Ascending aorta (tissue), 2 donors: ENCODE measurements around the gene C3orf80. TPM values are rescaled to one million over a fixed set of nuclear protein-coding genes. Genes with fewer than 3 reads are reported as not detected.
A peak's percentile ranks its signal among the peaks of the same experiment; 100 is the strongest.

ENCODE experiments used
- DNase-seq, 2 donors: peaks; one replicate each; pipeline ENCODE4 v3.0.0-alpha.2; 2019; ENCODE audit warnings: low spot score in 2 of 2
- H3K27ac ChIP-seq, 2 donors: fragments of 200-600 bp; sonication (generic); one replicate each; pipeline ENCODE4 v1.5.1; 2016 to 2017; ENCODE audit warnings: mild to moderate bottlenecking in 1 of 2
- H3K27me3 ChIP-seq: fragments of 200-600 bp; sonication (generic); one replicate; pipeline ENCODE4 v1.5.1; 2017
- H3K36me3 ChIP-seq, 2 donors: fragments of 200-600 bp; sonication (generic); one replicate each; pipeline ENCODE4 v1.5.1; 2016
- H3K4me1 ChIP-seq, 2 donors: fragments of 200-600 bp; sonication (generic); one replicate each; pipeline ENCODE4 v1.5.1; 2016 to 2017; ENCODE audit warnings: mild to moderate bottlenecking in 1 of 2
- H3K4me3 ChIP-seq, 2 donors: fragments of 200-600 bp; sonication (generic); one replicate each; pipeline ENCODE4 v1.5.1; 2016 to 2017; ENCODE audit warnings: mild to moderate bottlenecking in 1 of 2
- H3K9me3 ChIP-seq, 2 donors: fragments of 200-600 bp; sonication (generic); one replicate each; pipeline ENCODE4 v1.5.1; 2016
- CTCF ChIP-seq, 3 experiments: fragments of 200-600 bp in 2 of 3; fragments of 450-650 bp in 1 of 3; sonication (generic) in 2 of 3; IDR thresholded peaks; one replicate each; pipeline ENCODE4 v1.5.1; 2016 to 2019; ENCODE audit warnings: antibody characterized with exemption in 3 of 3, mild to moderate bottlenecking in 1 of 3, moderate library complexity in 1 of 3
- intact Hi-C: fragments of 100-400 bp; cut with DNase I; formaldehyde crosslinking; loops from one replicate; pipeline ENCODE4 v1.15.1; 2023
- total RNA-seq: library from RNA; depleted of rRNA; stranded (reverse); fragments of >200 nt; gene quantifications from one replicate; pipeline ENCODE4 v1.1.0, GENCODE V29; 2016

Gene C3orf80
- total RNA-seq, 1 donor from 2014 or later, result not detected

GRCh38 chr3:160217675-160218074, 7.5 kb upstream of the C3orf80 start:
- intact Hi-C loops, result no loop called here

GRCh38 chr3:160218136-160218535, 7.1 kb upstream of the C3orf80 start:
- no peak overlapping the region for H3K4me3 ChIP-seq
- no peaks in the 10 kb centered on the region for H3K27me3 ChIP-seq
- TF ChIP-seq CTCF (IDR thresholded peaks at IDR 0.05), result no peak

More at GRCh38 chr3:160217675-160218074, 7.5 kb upstream of the C3orf80 start:
- TF ChIP-seq CTCF (IDR thresholded peaks at IDR 0.05), result no peak
- no peaks in the 10 kb centered on the region for H3K9me3 ChIP-seq
- H3K27ac ChIP-seq, result no peak overlapping the region
- no peaks in the 10 kb centered on the region for H3K36me3 ChIP-seq
- no peak for DNase-seq
- no peak overlapping the region for H3K4me3 ChIP-seq
- H3K4me1 ChIP-seq, result no peaks in the 10 kb centered on the region
- no peaks in the 10 kb centered on the region for H3K27me3 ChIP-seq

GRCh38 chr3:160220038-160220437, 5.2 kb upstream of the C3orf80 start:
- H3K27me3 ChIP-seq, result no peaks in the 10 kb centered on the region
- no peak overlapping the region for H3K27ac ChIP-seq
- intact Hi-C loops, result loop anchor here (5.0 kb wide), 1 partner anchor 53 kb away; no protein-coding TSS in a partner anchor
- no peaks in the 10 kb centered on the region for H3K4me1 ChIP-seq
- H3K36me3 ChIP-seq, result no peaks in the 10 kb centered on the region
- DNase-seq, result no peak
- TF ChIP-seq CTCF (IDR thresholded peaks at IDR 0.05), result no peak
- H3K9me3 ChIP-seq, result no peaks in the 10 kb centered on the region
- no peak overlapping the region for H3K4me3 ChIP-seq

More at GRCh38 chr3:160218136-160218535, 7.1 kb upstream of the C3orf80 start:
- Histone ChIP-seq H3K4me1 (no peaks in the 10 kb centered on the region), H3K9me3 (no peaks in the 10 kb centered on the region), H3K36me3 (no peaks in the 10 kb centered on the region), H3K27ac (no peak overlapping the region)
- intact Hi-C loops, result no loop called here
- no peak for DNase-seq

- intact Hi-C loops, result loop anchor here (5.0 kb wide), 1 partner anchor 54 kb away; no protein-coding TSS in a partner anchor
- Histone ChIP-seq H3K36me3 (no peaks in the 10 kb centered on the region), H3K4me1 (peaks cover under 1% of the 10 kb centered on the region in 2 donors), H3K4me3 (no peak overlapping the region), H3K9me3 (no peaks in the 10 kb centered on the region), H3K27ac (no peak overlapping the region), H3K27me3 (no peaks in the 10 kb centered on the region)
- DNase-seq, result no peak
- TF ChIP-seq CTCF (IDR thresholded peaks at IDR 0.05), result no peak
Measured at GRCh38 chr3:160221019-160221418, 4.2 kb upstream of the C3orf80 start.

GRCh38 chr3:160224256-160224655, 966 bp upstream of the C3orf80 start:
- Histone ChIP-seq H3K36me3 (no peaks in the 10 kb centered on the region), H3K27me3 (no peaks in the 10 kb centered on the region), H3K4me1 (peaks cover 8% of the 10 kb centered on the region in 2 donors), H3K4me3 (peak overlapping the region in 1 of 2 donors; percentile 68), H3K9me3 (no peaks in the 10 kb centered on the region), H3K27ac (no peak overlapping the region)
- intact Hi-C loops, result loop anchor here (5.0 kb wide), 1 partner anchor 57 kb away; no protein-coding TSS in a partner anchor
- no peak for TF ChIP-seq CTCF (IDR thresholded peaks at IDR 0.05)
- DNase-seq, result no peak

GRCh38 chr3:160224811-160225175, 429 bp upstream of the C3orf80 start:
- H3K27me3 ChIP-seq, result no peaks in the 10 kb centered on the region
- peak overlapping the region; percentile 68 to 83 for H3K4me3 ChIP-seq
- no peak for TF ChIP-seq CTCF (IDR thresholded peaks at IDR 0.05)
- no peaks in the 10 kb centered on the region for H3K9me3 ChIP-seq
- DNase-seq, result no peak
- peaks cover 8% of the 10 kb centered on the region in 2 donors for H3K4me1 ChIP-seq
- intact Hi-C loops, result loop anchor here (5.0 kb wide), 1 partner anchor 57 kb away; no protein-coding TSS in a partner anchor
- H3K27ac ChIP-seq, result no peak overlapping the region
- H3K36me3 ChIP-seq, result no peaks in the 10 kb centered on the region
